Measurements from ENCODE around the gene CNTN1. TPM values are rescaled to one million over a fixed set of nuclear protein-coding genes. Genes with fewer than 3 reads are reported as not detected.

Gene CNTN1
- polyA plus RNA-seq, 1 of the 3 experiments (the other 2 are of a cell fraction), result 0.13 TPM

DNA sequence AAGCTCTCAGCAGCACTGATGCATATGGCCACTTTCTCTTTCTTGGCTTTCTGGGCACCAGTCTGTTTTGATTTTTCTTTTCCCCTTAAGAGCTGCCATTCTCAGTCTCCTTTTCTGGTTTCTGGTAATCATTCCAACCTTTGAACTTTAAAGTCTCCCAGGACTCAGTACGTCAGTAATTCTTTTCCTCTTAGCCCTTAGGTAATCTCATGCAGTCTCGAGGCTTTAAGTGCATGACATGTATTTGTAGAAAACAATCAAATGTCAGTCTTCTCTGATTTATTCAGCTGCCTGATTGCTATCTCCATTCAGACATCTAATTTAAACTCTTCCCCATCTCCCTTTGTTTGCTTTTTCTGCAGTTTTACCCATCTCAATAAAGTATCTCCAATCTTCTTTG is 356.8 kb downstream of the CNTN1 start:
- no peak overlapping the region for H2AFZ ChIP-seq (ENCODE audit: low read depth)
- H3K4me2 ChIP-seq, result no peak overlapping the region
- no peak overlapping the region for H3K9ac ChIP-seq
- no peak for DNase-seq
- POLR2A ChIA-PET, result no interaction called here
- no peaks in the 10 kb centered on the region for H3K79me2 ChIP-seq (ENCODE audit: insufficient read depth)
- no peaks in the 10 kb centered on the region for H3K9me3 ChIP-seq
- CTCF ChIA-PET, result no interaction called here
- no peak overlapping the region for H3K27ac ChIP-seq (ENCODE audit: low read depth in 2 of 2, low read length in 1 of 2)
- H3K4me1 ChIP-seq (ENCODE audit: control insufficient read depth in 1 of 2, insufficient read depth in 2 of 2, low read depth in 1 of 2, low read length in 1 of 2), result no peaks in the 10 kb centered on the region
- no peaks in the 10 kb centered on the region for H3K36me3 ChIP-seq (replicated peaks in 1 of 2; ENCODE audit: control insufficient read depth in 1 of 2, insufficient read depth in 2 of 2, low read length in 1 of 2)
- no peaks in the 10 kb centered on the region for H3K9me2 ChIP-seq
- no peaks in the 10 kb centered on the region for H3F3A ChIP-seq (replicated peaks; ENCODE audit: insufficient read depth)
- TF ChIP-seq RCOR1 (IDR thresholded peaks at IDR 0.05; ENCODE audit: low read length), result no peak
- TF ChIP-seq, protein P1, sequence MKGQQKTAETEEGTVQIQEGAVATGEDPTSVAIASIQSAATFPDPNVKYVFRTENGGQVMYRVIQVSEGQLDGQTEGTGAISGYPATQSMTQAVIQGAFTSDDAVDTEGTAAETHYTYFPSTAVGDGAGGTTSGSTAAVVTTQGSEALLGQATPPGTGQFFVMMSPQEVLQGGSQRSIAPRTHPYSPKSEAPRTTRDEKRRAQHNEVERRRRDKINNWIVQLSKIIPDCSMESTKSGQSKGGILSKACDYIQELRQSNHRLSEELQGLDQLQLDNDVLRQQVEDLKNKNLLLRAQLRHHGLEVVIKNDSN (IDR thresholded peaks at IDR 0.05; ENCODE audit: borderline replicate concordance, low read depth), result no peak
- no peak for TF ChIP-seq YY1 (IDR thresholded peaks at IDR 0.05; ENCODE audit: low read depth)
- TF ChIP-seq, protein P2, sequence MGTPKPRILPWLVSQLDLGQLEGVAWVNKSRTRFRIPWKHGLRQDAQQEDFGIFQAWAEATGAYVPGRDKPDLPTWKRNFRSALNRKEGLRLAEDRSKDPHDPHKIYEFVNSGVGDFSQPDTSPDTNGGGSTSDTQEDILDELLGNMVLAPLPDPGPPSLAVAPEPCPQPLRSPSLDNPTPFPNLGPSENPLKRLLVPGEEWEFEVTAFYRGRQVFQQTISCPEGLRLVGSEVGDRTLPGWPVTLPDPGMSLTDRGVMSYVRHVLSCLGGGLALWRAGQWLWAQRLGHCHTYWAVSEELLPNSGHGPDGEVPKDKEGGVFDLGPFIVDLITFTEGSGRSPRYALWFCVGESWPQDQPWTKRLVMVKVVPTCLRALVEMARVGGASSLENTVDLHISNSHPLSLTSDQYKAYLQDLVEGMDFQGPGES (IDR thresholded peaks at IDR 0.05; ENCODE audit: low read depth, low read length), result no peak
- no peak for TF ChIP-seq RFX5 (IDR thresholded peaks at IDR 0.05; ENCODE audit: low read length)
- no peak for TF ChIP-seq SIN3A (IDR thresholded peaks at IDR 0.05; ENCODE audit: borderline replicate concordance, low read depth, low read length)
- no peak for TF ChIP-seq MXI1 (IDR thresholded peaks at IDR 0.05; ENCODE audit: low read depth, low read length)
- TF ChIP-seq ZBTB33 (IDR thresholded peaks at IDR 0.05; ENCODE audit: borderline replicate concordance, low read depth), result no peak
- TF ChIP-seq FOXM1 (IDR thresholded peaks at IDR 0.05; ENCODE audit: low read depth), result no peak
- TF ChIP-seq ELF1 (IDR thresholded peaks at IDR 0.05), result no peak
- no peak for TF ChIP-seq EZH2phosphoT487 (IDR thresholded peaks at IDR 0.05; ENCODE audit: borderline replicate concordance, low read depth)
- TF ChIP-seq POLR2AphosphoS5 (IDR thresholded peaks at IDR 0.05; ENCODE audit: low read depth, low read length), result no peak
- no peak for TF ChIP-seq RXRA (IDR thresholded peaks at IDR 0.05; ENCODE audit: borderline replicate concordance, low read depth)
- TF ChIP-seq REST (IDR thresholded peaks at IDR 0.05; ENCODE audit: low read depth, low read length), result no peak
- no peak for TF ChIP-seq TCF12 (IDR thresholded peaks at IDR 0.05)
- TF ChIP-seq, protein P3, sequence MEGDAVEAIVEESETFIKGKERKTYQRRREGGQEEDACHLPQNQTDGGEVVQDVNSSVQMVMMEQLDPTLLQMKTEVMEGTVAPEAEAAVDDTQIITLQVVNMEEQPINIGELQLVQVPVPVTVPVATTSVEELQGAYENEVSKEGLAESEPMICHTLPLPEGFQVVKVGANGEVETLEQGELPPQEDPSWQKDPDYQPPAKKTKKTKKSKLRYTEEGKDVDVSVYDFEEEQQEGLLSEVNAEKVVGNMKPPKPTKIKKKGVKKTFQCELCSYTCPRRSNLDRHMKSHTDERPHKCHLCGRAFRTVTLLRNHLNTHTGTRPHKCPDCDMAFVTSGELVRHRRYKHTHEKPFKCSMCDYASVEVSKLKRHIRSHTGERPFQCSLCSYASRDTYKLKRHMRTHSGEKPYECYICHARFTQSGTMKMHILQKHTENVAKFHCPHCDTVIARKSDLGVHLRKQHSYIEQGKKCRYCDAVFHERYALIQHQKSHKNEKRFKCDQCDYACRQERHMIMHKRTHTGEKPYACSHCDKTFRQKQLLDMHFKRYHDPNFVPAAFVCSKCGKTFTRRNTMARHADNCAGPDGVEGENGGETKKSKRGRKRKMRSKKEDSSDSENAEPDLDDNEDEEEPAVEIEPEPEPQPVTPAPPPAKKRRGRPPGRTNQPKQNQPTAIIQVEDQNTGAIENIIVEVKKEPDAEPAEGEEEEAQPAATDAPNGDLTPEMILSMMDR (IDR thresholded peaks at IDR 0.05), result no peak
- no peak for TF ChIP-seq FOXJ3 (CRISPR knock-in tag; IDR thresholded peaks at IDR 0.05)
- no peak for TF ChIP-seq NRF1 (IDR thresholded peaks at IDR 0.05; ENCODE audit: low read depth, low read length)
- WGBS (ENCODE audit: low lambda C conversion rate), result 51% methylated on average over 2 of the region's 2 CpGs
- no peaks in the 10 kb centered on the region for H4K20me1 ChIP-seq (ENCODE audit: insufficient read depth)
- no peak overlapping the region for H3K4me3 ChIP-seq (ENCODE audit: low read depth in 2 of 2, low read length in 1 of 2)
- H3K27me3 ChIP-seq (ENCODE audit: insufficient read depth), result no peaks in the 10 kb centered on the region
